ENCODE data around the gene METTL8. TPM values are rescaled to one million over a fixed set of nuclear protein-coding genes. Genes with fewer than 3 reads are reported as not detected.
"Not testable (repeated sequence)": the region's sequence is repeated elsewhere in the genome, so short reads cannot be mapped to it uniquely, and the experiment has no call there.

The METTL8 gene
- total RNA-seq, 6 donors from 2014 or later = 6.1 to 15.4 (median 13.0) TPM

DNA sequence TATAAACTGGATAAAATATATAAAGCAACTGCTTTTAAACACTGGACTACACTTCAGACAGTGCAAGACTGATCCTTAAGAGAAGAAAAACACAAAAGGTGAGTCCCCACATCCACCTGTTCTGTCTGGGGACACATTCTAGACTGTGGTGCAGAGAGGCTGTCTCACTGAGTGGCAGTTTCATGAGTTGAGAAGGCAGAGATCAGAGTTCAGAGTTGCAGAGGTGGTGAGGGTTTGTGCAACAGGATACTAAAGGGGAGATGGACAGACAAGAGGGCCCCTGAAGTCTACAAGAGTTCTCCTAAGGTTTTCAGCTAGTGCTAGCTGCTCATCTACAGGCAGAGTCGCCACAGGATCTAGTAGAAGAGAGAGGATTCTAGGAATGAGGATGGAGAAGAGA lies 68.0 kb downstream of the METTL8 start:
- 100% methylated on average over 1 of the region's 1 CpG for WGBS, 2 donors
- H3K9me3 ChIP-seq = peaks cover 0 to 5% (median 3%) of the 10 kb centered on the region in 4 donors
- DNase-seq (no peak), ATAC-seq (ENCODE audit: low FRiP score in 2 of 2) (no peak)
- no peak overlapping the region for H3K4me3 ChIP-seq
- H3K4me1 ChIP-seq = no peaks in the 10 kb centered on the region
- TF ChIP-seq, protein P1, sequence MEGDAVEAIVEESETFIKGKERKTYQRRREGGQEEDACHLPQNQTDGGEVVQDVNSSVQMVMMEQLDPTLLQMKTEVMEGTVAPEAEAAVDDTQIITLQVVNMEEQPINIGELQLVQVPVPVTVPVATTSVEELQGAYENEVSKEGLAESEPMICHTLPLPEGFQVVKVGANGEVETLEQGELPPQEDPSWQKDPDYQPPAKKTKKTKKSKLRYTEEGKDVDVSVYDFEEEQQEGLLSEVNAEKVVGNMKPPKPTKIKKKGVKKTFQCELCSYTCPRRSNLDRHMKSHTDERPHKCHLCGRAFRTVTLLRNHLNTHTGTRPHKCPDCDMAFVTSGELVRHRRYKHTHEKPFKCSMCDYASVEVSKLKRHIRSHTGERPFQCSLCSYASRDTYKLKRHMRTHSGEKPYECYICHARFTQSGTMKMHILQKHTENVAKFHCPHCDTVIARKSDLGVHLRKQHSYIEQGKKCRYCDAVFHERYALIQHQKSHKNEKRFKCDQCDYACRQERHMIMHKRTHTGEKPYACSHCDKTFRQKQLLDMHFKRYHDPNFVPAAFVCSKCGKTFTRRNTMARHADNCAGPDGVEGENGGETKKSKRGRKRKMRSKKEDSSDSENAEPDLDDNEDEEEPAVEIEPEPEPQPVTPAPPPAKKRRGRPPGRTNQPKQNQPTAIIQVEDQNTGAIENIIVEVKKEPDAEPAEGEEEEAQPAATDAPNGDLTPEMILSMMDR (IDR thresholded peaks at IDR 0.05) = no peak
- TF ChIP-seq EP300 (IDR thresholded peaks at IDR 0.05) (no peak), POLR2A (IDR thresholded peaks at IDR 0.05) (no peak), POLR2AphosphoS5 (IDR thresholded peaks at IDR 0.05) (no peak)
- no peak overlapping the region for H3K27ac ChIP-seq
- no peaks in the 10 kb centered on the region for H3K27me3 ChIP-seq
- no peaks in the 10 kb centered on the region for H3K36me3 ChIP-seq

DNA sequence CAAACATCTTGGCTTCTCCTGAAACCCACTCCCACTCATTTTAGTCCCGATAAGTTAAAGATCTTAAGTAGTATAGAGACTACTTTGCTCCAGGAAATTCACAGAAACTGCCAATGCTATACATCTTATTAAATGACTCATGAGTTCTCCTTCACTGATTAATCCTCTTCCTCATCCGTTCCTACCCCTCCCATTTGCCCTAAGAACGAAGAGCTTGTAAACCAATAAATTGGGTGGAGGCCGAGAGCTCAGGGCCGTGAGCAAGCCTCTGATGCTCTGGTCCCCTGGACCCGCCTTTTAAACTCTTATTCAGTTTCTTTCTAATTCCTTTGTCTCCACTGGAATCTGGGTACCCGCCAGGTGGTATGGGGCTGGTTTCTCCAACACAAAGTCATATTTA lies 68.6 kb downstream of the METTL8 start:
- no peaks in the 10 kb centered on the region for H3K36me3 ChIP-seq
- no peaks in the 10 kb centered on the region for H3K4me1 ChIP-seq
- ATAC-seq (ENCODE audit: low FRiP score in 2 of 2) (no peak), DNase-seq (no peak)
- 91 to 92% methylated on average over 7 of the region's 7 CpGs for WGBS, 2 donors
- H3K27me3 ChIP-seq = no peaks in the 10 kb centered on the region
- no peak overlapping the region for H3K4me3 ChIP-seq
- peaks cover 0 to 5% (median 3%) of the 10 kb centered on the region in 4 donors for H3K9me3 ChIP-seq
- TF ChIP-seq, protein P1 (IDR thresholded peaks at IDR 0.05) = no peak
- TF ChIP-seq EP300 (IDR thresholded peaks at IDR 0.05) (no peak), POLR2AphosphoS5 (IDR thresholded peaks at IDR 0.05) (no peak), POLR2A (IDR thresholded peaks at IDR 0.05) (no peak)
- H3K27ac ChIP-seq = no peak overlapping the region

DNA sequence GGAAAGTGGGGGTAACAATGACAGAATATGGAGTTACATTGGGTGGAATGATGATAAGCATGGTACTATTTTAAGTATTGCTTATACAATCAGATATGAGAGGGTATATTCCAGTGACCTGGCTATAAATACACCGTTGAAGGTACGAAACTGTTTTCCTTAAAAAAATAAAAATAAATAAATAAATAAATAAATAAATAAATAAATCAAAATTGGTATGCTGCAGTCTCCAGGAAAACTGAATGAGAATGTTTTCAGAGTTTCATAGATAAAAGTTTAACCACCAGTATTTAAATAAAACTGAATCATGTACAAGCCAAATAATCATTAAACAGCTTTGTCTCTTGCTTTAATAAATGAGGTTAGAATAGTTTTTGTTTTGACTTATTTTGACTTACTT lies 71.4 kb downstream of the METTL8 start:
- ATAC-seq (ENCODE audit: low FRiP score in 2 of 2) (no peak), DNase-seq (no peak)
- Histone ChIP-seq H3K9me3 (peaks cover 0 to 5% (median 3%) of the 10 kb centered on the region in 4 donors), H3K27ac (no peak overlapping the region), H3K27me3 (no peaks in the 10 kb centered on the region), H3K36me3 (no peaks in the 10 kb centered on the region), H3K4me1 (no peaks in the 10 kb centered on the region), H3K4me3 (no peak overlapping the region)
- no peak for TF ChIP-seq POLR2A (IDR thresholded peaks at IDR 0.05)
- TF ChIP-seq EP300 (IDR thresholded peaks at IDR 0.05) = no peak
- TF ChIP-seq POLR2AphosphoS5 (IDR thresholded peaks at IDR 0.05) = no peak
- TF ChIP-seq, protein P1 (IDR thresholded peaks at IDR 0.05) = no peak
- 96 to 97% methylated on average over 2 of the region's 2 CpGs for WGBS, 2 donors

DNA sequence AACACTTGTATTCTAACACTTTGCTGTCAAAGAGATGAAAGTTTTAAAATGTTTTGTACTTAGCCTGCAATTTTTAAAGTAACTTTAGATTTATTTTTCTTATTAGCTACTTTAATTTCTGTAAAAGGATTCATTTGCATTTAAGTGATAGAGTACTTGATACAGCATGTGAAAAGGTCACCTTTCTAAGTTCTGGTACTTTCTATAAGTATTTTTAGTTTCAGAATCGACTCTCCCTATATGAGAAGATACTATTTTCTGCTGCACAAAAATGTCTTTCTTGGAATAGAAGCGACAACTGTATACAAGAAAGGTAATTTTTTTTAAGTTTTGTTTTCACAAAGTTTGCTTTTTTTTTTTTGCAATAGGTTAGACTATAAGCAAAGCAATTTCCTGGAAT lies 72.9 kb downstream of the METTL8 start:
- no peak overlapping the region for H3K27ac ChIP-seq
- H3K36me3 ChIP-seq = no peaks in the 10 kb centered on the region
- H3K27me3 ChIP-seq = no peaks in the 10 kb centered on the region
- TF ChIP-seq POLR2A (IDR thresholded peaks at IDR 0.05) (no peak), EP300 (IDR thresholded peaks at IDR 0.05) (no peak), POLR2AphosphoS5 (IDR thresholded peaks at IDR 0.05) (no peak)
- 82 to 84% methylated on average over 2 of the region's 2 CpGs for WGBS, 2 donors
- no peaks in the 10 kb centered on the region for H3K9me3 ChIP-seq
- no peak for ATAC-seq (ENCODE audit: low FRiP score in 2 of 2)
- no peaks in the 10 kb centered on the region for H3K4me1 ChIP-seq
- no peak overlapping the region for H3K4me3 ChIP-seq
- DNase-seq = no peak

DNA sequence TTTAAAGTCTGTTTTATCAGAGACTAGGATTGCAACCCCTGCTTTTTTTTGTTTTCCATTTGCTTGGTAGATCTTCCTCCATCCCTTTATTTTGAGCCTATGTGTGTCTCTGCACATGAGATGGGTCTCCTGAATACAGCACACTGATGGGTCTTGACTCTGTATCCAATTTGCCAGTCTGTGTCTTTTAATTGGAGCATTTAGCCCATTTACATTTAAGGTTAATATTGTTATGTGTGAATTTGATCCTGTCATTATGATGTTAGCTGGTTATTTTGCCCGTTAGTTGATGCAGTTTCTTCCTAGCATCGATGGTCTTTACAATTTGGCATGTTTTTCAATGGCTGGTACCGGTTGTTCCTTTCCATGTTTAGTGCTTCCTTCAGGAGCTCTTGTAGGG lies 80.0 kb downstream of the METTL8 start:
- not testable (repeated sequence) for DNase-seq; H3K36me3 ChIP-seq; H3K9me3 ChIP-seq; ATAC-seq (ENCODE audit: low FRiP score in 2 of 2); H3K4me1 ChIP-seq; H3K4me3 ChIP-seq; H3K27ac ChIP-seq; H3K27me3 ChIP-seq
- WGBS, 2 donors = 97 to 98% methylated on average over 3 of the region's 3 CpGs

DNA sequence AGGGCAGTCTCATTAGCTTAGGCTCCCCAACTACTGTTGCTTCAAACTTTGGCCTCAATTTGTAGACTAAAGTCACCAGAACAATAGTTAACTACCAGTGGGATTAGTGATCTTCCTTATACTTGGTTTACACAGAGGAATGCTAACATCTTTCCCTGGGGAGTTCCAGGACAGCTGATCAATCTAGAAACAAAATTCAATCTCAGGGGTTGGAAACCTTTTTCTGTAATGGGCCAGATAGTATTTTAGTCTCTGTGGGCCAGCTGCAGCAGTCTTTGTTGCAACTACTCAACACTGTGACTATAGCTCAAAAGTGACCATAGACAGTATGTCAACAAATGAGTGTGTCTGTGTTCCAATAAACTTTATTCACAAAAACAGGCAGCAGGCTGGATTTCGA lies 85.7 kb downstream of the METTL8 start:
- WGBS, 2 donors = 79 to 90% methylated on average over 1 of the region's 1 CpG
- H3K9me3 ChIP-seq = no peaks in the 10 kb centered on the region
- no peak overlapping the region for H3K27ac ChIP-seq
- H3K27me3 ChIP-seq = no peaks in the 10 kb centered on the region
- TF ChIP-seq, protein P1 (IDR thresholded peaks at IDR 0.05) = no peak
- no peak for TF ChIP-seq POLR2A (IDR thresholded peaks at IDR 0.05)
- TF ChIP-seq EP300 (IDR thresholded peaks at IDR 0.05) = no peak
- no peak for TF ChIP-seq POLR2AphosphoS5 (IDR thresholded peaks at IDR 0.05)
- H3K4me1 ChIP-seq = peaks cover 4 to 15% (median 6%) of the 10 kb centered on the region in 4 donors
- ATAC-seq (ENCODE audit: low FRiP score in 2 of 2) (no peak), DNase-seq (no peak)
- H3K4me3 ChIP-seq = no peak overlapping the region
- no peaks in the 10 kb centered on the region for H3K36me3 ChIP-seq

All from upper lobe of left lung (tissue), 6 donors.